K562 (cell line): ENCODE measurements around the gene RBL1. TPM values are rescaled to one million over a fixed set of nuclear protein-coding genes. Genes with fewer than 3 reads are reported as not detected.

Source experiments
- BRF1 ChIP-seq: IDR thresholded peaks from 3 replicates; pipeline ENCODE4 v1.6.1; 2011; ENCODE audit warnings: borderline replicate concordance, mild to moderate bottlenecking; ENCODE audit not compliant: insufficient read length; ENCODE audit errors: extremely low read depth
- CUX1 ChIP-seq: fragments of 200-800 bp; sonication (Bioruptor generic); IDR thresholded peaks from 2 replicates; pipeline ENCODE4 v1.6.1; 2016; ENCODE audit warnings: missing genetic modification characterization, missing compliant biosample characterization
- DPF2 ChIP-seq: fragments of 450-650 bp; IDR thresholded peaks from 2 replicates; pipeline ENCODE4 v1.6.1; 2016
- HNRNPK ChIP-seq: fragments of 200-400 bp; formaldehyde crosslinking; IDR thresholded peaks from one replicate; pipeline ENCODE4 v1.6.1; 2018; ENCODE audit warnings: mild to moderate bottlenecking, low read depth, low read length; ENCODE audit not compliant: poor library complexity, severe bottlenecking
- ILF3 ChIP-seq: fragments of 450-650 bp; IDR thresholded peaks from 2 replicates; pipeline ENCODE4 v1.6.1; 2018; ENCODE audit warnings: antibody characterized with exemption, mild to moderate bottlenecking, moderate library complexity, borderline replicate concordance
- KDM5B ChIP-seq: fragments of 200-600 bp; sonication (generic); IDR thresholded peaks from 2 replicates; pipeline ENCODE4 v1.6.1; 2012; ENCODE audit warnings: low read depth, mild to moderate bottlenecking, moderate library complexity, low read length, control low read depth, inconsistent platforms; ENCODE audit not compliant: insufficient replicate concordance
- PHF21A ChIP-seq: fragments of 450-650 bp; IDR thresholded peaks from 2 replicates; pipeline ENCODE4 v1.6.1; 2017; ENCODE audit warnings: low read depth, borderline replicate concordance
- TCF3 ChIP-seq: sonication (generic); formaldehyde crosslinking; IDR thresholded peaks from 2 replicates; pipeline ENCODE4 v1.4.0; 2020; ENCODE audit warnings: mild to moderate bottlenecking, missing genetic modification reagents
- TCF7L2 ChIP-seq: fragments of 150-350 bp; IDR thresholded peaks from 2 replicates; pipeline ENCODE4 v1.6.1; 2016; ENCODE audit warnings: low read depth, mild to moderate bottlenecking, low read length, moderate library complexity
- TFAM ChIP-seq: fragments of 250-450 bp; sonication (Bioruptor Pico); conservative IDR thresholded peaks from 2 replicates; pipeline ENCODE4 v1.5.0; 2021; ENCODE audit warnings: mild to moderate bottlenecking, moderate library complexity
- ZBED1 ChIP-seq: IDR thresholded peaks from 2 replicates; pipeline ENCODE4 v1.6.1; 2014
- ZBTB49 ChIP-seq: sonication (generic); formaldehyde crosslinking; IDR thresholded peaks from 2 replicates; pipeline ENCODE4 v1.8.0; 2022; ENCODE audit warnings: missing genetic modification reagents, mild to moderate bottlenecking, borderline replicate concordance
- ZEB2 ChIP-seq: fragments of 450-650 bp; IDR thresholded peaks from 2 replicates; pipeline ENCODE4 v1.6.1; 2016
- ZNF121 ChIP-seq: sonication (generic); formaldehyde crosslinking; conservative IDR thresholded peaks from 2 replicates; pipeline ENCODE4 v1.8.0; 2022; ENCODE audit warnings: missing genetic modification reagents
- ZNF140 ChIP-seq: fragments of 250-450 bp; sonication (Bioruptor Pico); IDR thresholded peaks from 2 replicates; pipeline ENCODE4 v1.8.0; 2021; ENCODE audit warnings: moderate library complexity, mild to moderate bottlenecking, inconsistent platforms
- ZNF347 ChIP-seq: fragments of 450-650 bp; formaldehyde crosslinking; IDR thresholded peaks from 2 replicates; pipeline ENCODE4 v1.4.0; 2020; ENCODE audit warnings: low read depth, mild to moderate bottlenecking, moderate library complexity
- ZNF384 ChIP-seq: IDR thresholded peaks from 2 replicates; pipeline ENCODE4 v1.6.1; 2012; ENCODE audit warnings: low read depth, low read length, improper control_type of control experiment
- ZNF79 ChIP-seq: fragments of 250-450 bp; sonication (Bioruptor Pico); IDR thresholded peaks from 2 replicates; pipeline ENCODE4 v1.4.0; 2020; ENCODE audit warnings: low read depth, mild to moderate bottlenecking, moderate library complexity
- polyA plus RNA-seq, 8 experiments: library from polyadenylated mRNA; depleted of rRNA in 4 of 8; stranded (reverse) in 5 of 8; unstranded in 3 of 8; fragments of >200 nt; fragmentation: Nextera tagmentation in 2 of 8; fragmentation: Illumina TruSeq in 1 of 8; extraction: Ambion mirVana in 2 of 8; extraction: Trizol in 1 of 8; gene quantifications; 2 replicates each; pipeline versions ENCODE4 v1.2.1 to v1.2.3, GENCODE V29; 2011 to 2014; ENCODE audit warnings: inconsistent platforms in 1 of 8, missing spikeins in 1 of 8
- total RNA-seq, 7 experiments: library from RNA; depleted of rRNA in 6 of 7; stranded (reverse); fragments of >200 nt in 6 of 7; fragmentation: Illumina TruSeq in 2 of 7; extraction: Trizol in 2 of 7; gene quantifications; 2 replicates each; pipeline versions ENCODE4 v1.2.1 to v1.2.3, GENCODE V29; 2011 to 2021; ENCODE audit warnings: low replicate concordance in 1 of 7
- TF ChIP-seq, protein P1 (sequence below): fragments of 450-650 bp; conservative IDR thresholded peaks from 2 replicates; pipeline ENCODE4 v1.6.1; 2016; ENCODE audit warnings: missing genetic modification characterization, low read depth, mild to moderate bottlenecking, control low read depth, missing compliant biosample characterization

The RBL1 gene
- total and polyA plus RNA-seq, 9 of the 15 experiments (the other 6 are each of a cell fraction or from before 2014, with no cell fraction given), result 4.0 to 25.9 (median 15.6) TPM

DNA sequence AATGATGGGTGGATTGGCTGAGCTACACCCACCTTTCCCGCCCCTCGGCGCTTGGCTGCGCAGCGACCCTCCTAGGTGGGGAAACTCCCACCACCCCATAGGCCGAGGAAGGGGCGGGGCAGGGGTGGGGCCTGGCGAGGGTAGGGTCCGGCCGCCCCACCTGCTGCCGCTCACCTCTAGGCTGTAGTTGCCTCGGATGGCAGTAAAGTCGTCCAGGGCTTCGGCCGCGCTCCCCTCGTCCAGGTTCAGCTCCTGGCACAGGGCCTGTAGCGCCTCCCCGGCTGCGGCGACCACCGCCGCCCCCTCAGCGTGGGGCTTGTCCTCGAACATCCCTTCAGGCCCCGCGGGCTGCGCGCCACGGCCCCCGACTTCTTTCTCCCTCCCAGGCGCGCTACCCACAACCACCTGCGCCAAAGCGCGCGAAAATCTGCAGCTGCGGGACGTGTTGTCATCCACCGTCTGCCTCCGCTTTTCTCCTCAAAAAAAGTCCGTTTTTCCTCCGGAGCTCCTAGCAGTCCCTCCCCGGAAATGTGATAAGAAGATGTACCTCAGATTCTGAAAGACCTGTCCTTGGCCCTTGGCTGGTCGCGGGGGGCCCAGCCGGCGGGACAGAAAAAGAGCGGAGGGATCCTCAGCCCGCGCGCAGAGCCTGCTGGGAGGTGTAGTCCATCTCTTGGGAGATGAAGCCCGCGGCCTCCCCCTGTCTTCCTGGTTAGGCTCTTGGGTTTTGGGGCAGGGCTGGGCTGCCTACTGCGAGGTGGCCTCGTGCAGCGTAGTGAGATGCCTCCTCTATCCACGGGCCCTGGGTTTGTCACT lies at the start of gene RBL1 (continued):
- TF ChIP-seq PHF21A (peak; percentile 68; the same call in 1 of the 2 replicates), BRF1 (no peak), ILF3 (no peak), ZBTB49 (peak; percentile 38; the same call in 1 of the 2 replicates), KDM5B (peak; percentile 78), ZNF384 (no peak), ZNF79 (CRISPR knock-in tag) (no peak), ZBED1 (0 out of 2 replicates have a peak, but pooled peaks have one; percentile 48), ZEB2 (peak; percentile 52; the same call in 1 of the 2 replicates), ZNF140 (CRISPR knock-in tag) (no peak), TCF7L2 (no peak), CUX1 (CRISPR knock-in tag) (0 out of 2 replicates have a peak, but pooled peaks have one; percentile 35), TFAM (CRISPR knock-in tag) (no peak), DPF2 (peak; percentile 55), ZNF121 (CRISPR knock-in tag) (no peak), HNRNPK (no peak), TCF3 (no peak), ZNF347 (CRISPR knock-in tag) (no peak)
- TF ChIP-seq, protein P1, sequence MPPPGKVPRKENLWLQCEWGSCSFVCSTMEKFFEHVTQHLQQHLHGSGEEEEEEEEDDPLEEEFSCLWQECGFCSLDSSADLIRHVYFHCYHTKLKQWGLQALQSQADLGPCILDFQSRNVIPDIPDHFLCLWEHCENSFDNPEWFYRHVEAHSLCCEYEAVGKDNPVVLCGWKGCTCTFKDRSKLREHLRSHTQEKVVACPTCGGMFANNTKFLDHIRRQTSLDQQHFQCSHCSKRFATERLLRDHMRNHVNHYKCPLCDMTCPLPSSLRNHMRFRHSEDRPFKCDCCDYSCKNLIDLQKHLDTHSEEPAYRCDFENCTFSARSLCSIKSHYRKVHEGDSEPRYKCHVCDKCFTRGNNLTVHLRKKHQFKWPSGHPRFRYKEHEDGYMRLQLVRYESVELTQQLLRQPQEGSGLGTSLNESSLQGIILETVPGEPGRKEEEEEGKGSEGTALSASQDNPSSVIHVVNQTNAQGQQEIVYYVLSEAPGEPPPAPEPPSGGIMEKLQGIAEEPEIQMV (tag), result no peak
